CD8-positive, alpha-beta memory T cell (primary cell): ENCODE data around the gene MYLK2. TPM values are rescaled to one million over a fixed set of nuclear protein-coding genes. Genes with fewer than 3 reads are reported as not detected.

Experiments used
- CTCF ChIA-PET: fragments of 350-600 bp; sonication (Branson Sonifier 250); formaldehyde crosslinking; loops from one replicate; lab custom pipeline; 2021; ENCODE audit warnings: antibody characterized with exemption; lab: Charles Lee
- POLR2A ChIA-PET: fragments of 350-600 bp; sonication (Branson Sonifier 250); formaldehyde crosslinking; loops from one replicate; lab custom pipeline; 2021; ENCODE audit warnings: antibody characterized with exemption; lab: Charles Lee
- DNase-seq, 5 donors: peaks; one replicate each; pipeline versions ENCODE4 v3.0.0 to v3.0.0-alpha.2; 2020 to 2022; ENCODE audit warnings: mixed read lengths in 1 of 5
- H3K27ac ChIP-seq: one replicate; pipeline ENCODE4 v1.7.0; 2013; ENCODE audit warnings: low read depth, mild to moderate bottlenecking, low read length, moderate library complexity
- H3K27me3 ChIP-seq: 2 replicates; pipeline ENCODE4 v1.7.0; 2013; ENCODE audit warnings: low read length, mild to moderate bottlenecking; ENCODE audit not compliant: insufficient read depth, poor library complexity, severe bottlenecking
- H3K36me3 ChIP-seq: 2 replicates; pipeline ENCODE4 v1.7.0; 2013; ENCODE audit warnings: mild to moderate bottlenecking, low read length, moderate library complexity; ENCODE audit not compliant: insufficient read depth
- H3K4me1 ChIP-seq: 2 replicates; pipeline ENCODE4 v1.7.0; 2013; ENCODE audit warnings: mild to moderate bottlenecking, low read length, moderate library complexity; ENCODE audit not compliant: insufficient read depth
- H3K4me3 ChIP-seq: 2 replicates; pipeline ENCODE4 v1.7.0; 2013; ENCODE audit warnings: mild to moderate bottlenecking, low read length
- H3K9me3 ChIP-seq: 2 replicates; pipeline ENCODE4 v1.7.0; 2013; ENCODE audit warnings: mild to moderate bottlenecking, low read length
- H3K27ac Mint-ChIP-seq, 8 donors: one replicate each; pipeline ENCODE4 v1.8.0; 2020 to 2021; ENCODE audit warnings: mixed read lengths in 8 of 8, mild to moderate bottlenecking in 6 of 8, inconsistent platforms in 3 of 8, moderate library complexity in 3 of 8
- H3K27me3 Mint-ChIP-seq, 2 donors: one replicate each; pipeline ENCODE4 v1.8.0; 2020 to 2021; ENCODE audit warnings: mixed read lengths in 2 of 2, mild to moderate bottlenecking in 1 of 2, moderate library complexity in 1 of 2
- H3K36me3 Mint-ChIP-seq, 3 donors: one replicate each; pipeline ENCODE4 v1.8.0; 2020 to 2021; ENCODE audit warnings: mixed read lengths in 3 of 3, inconsistent platforms in 1 of 3, mild to moderate bottlenecking in 1 of 3
- H3K4me1 Mint-ChIP-seq, 3 donors: one replicate each; pipeline ENCODE4 v1.8.0; 2020 to 2021; ENCODE audit warnings: mixed read lengths in 3 of 3, inconsistent platforms in 1 of 3, mild to moderate bottlenecking in 1 of 3
- H3K4me3 Mint-ChIP-seq, 7 donors: one replicate each; pipeline ENCODE4 v1.8.0; 2020 to 2021; ENCODE audit warnings: mixed read lengths in 7 of 7, mild to moderate bottlenecking in 6 of 7, moderate library complexity in 4 of 7, inconsistent platforms in 2 of 7
- H3K9me3 Mint-ChIP-seq, 5 donors: one replicate each; pipeline ENCODE4 v1.8.0; 2020 to 2022; ENCODE audit warnings: mixed read lengths in 5 of 5, mild to moderate bottlenecking in 3 of 5, moderate library complexity in 2 of 5, inconsistent platforms in 1 of 5
- polyA plus RNA-seq: library from polyadenylated mRNA; unstranded; fragments of 300-500 nt; fragmentation: Illumina TruSeq; gene quantifications from one replicate; pipeline ENCODE4 v1.2.3, GENCODE V29; 2021
- total RNA-seq, 2 experiments: library from RNA; stranded (reverse); gene quantifications; one replicate each; pipeline ENCODE4 v1.2.3, GENCODE V29; 2021

Gene MYLK2
- total and polyA plus RNA-seq, 3 experiments from 2014 or later = 0.13 to 0.24 TPM; not detected in 1

GRCh38 chr20:31869942-31870725, 51.0 kb downstream of the MYLK2 start, which contains the start of the genes DUSP15 and TTLL9:
Gene DUSP15 (minus strand): TSS chr20:31870527. CDS start chr20:31870337, 190 bp downstream.
Gene TTLL9 (plus strand): TSS chr20:31870634. CDS start chr20:31871127, 493 bp downstream.
- Histone ChIP-seq H3K4me3 (peak within 1 kb of the TSS; percentile 32), H3K9me3 (no peaks in the 10 kb centered on the region), H3K27ac (no peak within 1 kb of the TSS), H3K36me3 (no peaks in the 10 kb centered on the region), H3K4me1 (peaks cover 11% of the 10 kb centered on the region), H3K27me3 (peaks cover 24% of the 10 kb centered on the region)
- Mint-ChIP-seq H3K4me3 (peak within 1 kb of the TSS; percentile 77 to 91 (median 88)), H3K9me3 (peaks cover 0 to 3% (median 0%) of the 10 kb centered on the region in 5 donors), H3K4me1 (peaks cover 9 to 15% (median 14%) of the 10 kb centered on the region in 3 donors), H3K36me3 (peaks cover 0 to 2% (median 0%) of the 10 kb centered on the region in 3 donors), H3K27me3 (peaks cover 36 to 43% of the 10 kb centered on the region in 2 donors), H3K27ac (peak within 1 kb of the TSS in 5 of 8 donors; percentile 16 to 82 (median 61))
- POLR2A ChIA-PET = no interaction called here
- peak in 1 of 5 donors; percentile 17 for DNase-seq
- CTCF ChIA-PET = interaction anchor here (1.4 kb wide), 1 partner anchor 82 kb away, joined by 3 read pairs; the partner anchor contains the start of gene PDRG1

- Histone ChIP-seq H3K9me3 (no peaks in the 10 kb centered on the region), H3K4me3 (no peak overlapping the region), H3K4me1 (peaks cover 11% of the 10 kb centered on the region), H3K36me3 (no peaks in the 10 kb centered on the region), H3K27ac (no peak overlapping the region), H3K27me3 (peaks cover 24% of the 10 kb centered on the region)
- H3K9me3 Mint-ChIP-seq = peaks cover 0 to 3% (median 0%) of the 10 kb centered on the region in 5 donors
- DNase-seq = no peak
- peak overlapping the region; percentile 60 to 88 (median 79) for H3K4me3 Mint-ChIP-seq
- H3K36me3 Mint-ChIP-seq = peaks cover 0 to 2% (median 0%) of the 10 kb centered on the region in 3 donors
- H3K27ac Mint-ChIP-seq = peak overlapping the region in 3 of 8 donors; percentile 16 to 80 (median 49)
- ChIA-PET POLR2A (no interaction called here), CTCF (interaction anchor here (1.3 to 1.4 kb wide), 3 partner anchors 18 to 81 kb away, joined by 3 to 5 read pairs (median 3); partner anchors contain the start of gene PDRG1)
- peaks cover 9 to 15% (median 14%) of the 10 kb centered on the region in 3 donors for H3K4me1 Mint-ChIP-seq
- H3K27me3 Mint-ChIP-seq = peaks cover 38 to 43% of the 10 kb centered on the region in 2 donors
Observed at GRCh38 chr20:31870726-31871617, 51.8 kb downstream of the MYLK2 start.

GRCh38 chr20:31871618-31871954, 52.4 kb downstream of the MYLK2 start:
- Histone ChIP-seq H3K27me3 (peaks cover 24% of the 10 kb centered on the region), H3K27ac (no peak overlapping the region), H3K4me3 (no peak overlapping the region), H3K9me3 (no peaks in the 10 kb centered on the region), H3K4me1 (peaks cover 11% of the 10 kb centered on the region), H3K36me3 (no peaks in the 10 kb centered on the region)
- Mint-ChIP-seq H3K4me1 (peaks cover 9 to 15% (median 14%) of the 10 kb centered on the region in 3 donors), H3K27me3 (peaks cover 38 to 43% of the 10 kb centered on the region in 2 donors), H3K9me3 (peaks cover 0 to 3% (median 0%) of the 10 kb centered on the region in 5 donors), H3K36me3 (peaks cover 0 to 2% (median 0%) of the 10 kb centered on the region in 3 donors), H3K27ac (no peak overlapping the region), H3K4me3 (no peak overlapping the region)
- ChIA-PET POLR2A (no interaction called here), CTCF (interaction anchor here (1.3 kb wide), 2 partner anchors 19 to 41 kb away, joined by 3 to 5 read pairs; no protein-coding TSS in a partner anchor)
- no peak for DNase-seq

GRCh38 chr20:31872406-31872805, 53.2 kb downstream of the MYLK2 start:
- Mint-ChIP-seq H3K36me3 (peaks cover 0 to 2% (median 0%) of the 10 kb centered on the region in 3 donors), H3K27me3 (peaks cover 38 to 41% of the 10 kb centered on the region in 2 donors), H3K4me1 (peaks cover 9 to 15% (median 14%) of the 10 kb centered on the region in 3 donors), H3K27ac (no peak overlapping the region), H3K9me3 (peaks cover 0 to 3% (median 0%) of the 10 kb centered on the region in 5 donors), H3K4me3 (no peak overlapping the region)
- Histone ChIP-seq H3K4me1 (peaks cover 11% of the 10 kb centered on the region), H3K36me3 (no peaks in the 10 kb centered on the region), H3K9me3 (no peaks in the 10 kb centered on the region), H3K4me3 (no peak overlapping the region), H3K27me3 (peaks cover 24% of the 10 kb centered on the region), H3K27ac (no peak overlapping the region)
- CTCF ChIA-PET = interaction anchor here (1.2 to 1.3 kb wide), 3 partner anchors 20 to 79 kb away, joined by 3 to 5 read pairs (median 5); partner anchors contain the start of gene PDRG1
- DNase-seq = no peak
- POLR2A ChIA-PET = no interaction called here

GRCh38 chr20:31875671-31876070, 56.5 kb downstream of the MYLK2 start:
- no peak for DNase-seq
- H3K36me3 Mint-ChIP-seq = peaks cover 0 to 4% (median 0%) of the 10 kb centered on the region in 3 donors
- H3K27me3 Mint-ChIP-seq = peaks cover 23 to 26% of the 10 kb centered on the region in 2 donors
- Histone ChIP-seq H3K36me3 (no peaks in the 10 kb centered on the region), H3K4me1 (peaks cover 9% of the 10 kb centered on the region), H3K9me3 (no peaks in the 10 kb centered on the region), H3K27ac (no peak overlapping the region), H3K27me3 (peaks cover 9% of the 10 kb centered on the region), H3K4me3 (no peak overlapping the region)
- peaks cover 12 to 18% (median 13%) of the 10 kb centered on the region in 3 donors for H3K4me1 Mint-ChIP-seq
- ChIA-PET POLR2A (no interaction called here), CTCF (no interaction called here)
- H3K9me3 Mint-ChIP-seq = no peaks in the 10 kb centered on the region
- no peak overlapping the region for H3K4me3 Mint-ChIP-seq
- no peak overlapping the region for H3K27ac Mint-ChIP-seq

- no peak overlapping the region for H3K27ac Mint-ChIP-seq
- no peak for DNase-seq
- Histone ChIP-seq H3K4me1 (peaks cover 4% of the 10 kb centered on the region), H3K27ac (no peak overlapping the region), H3K9me3 (no peaks in the 10 kb centered on the region), H3K36me3 (no peaks in the 10 kb centered on the region), H3K4me3 (no peak overlapping the region), H3K27me3 (no peaks in the 10 kb centered on the region)
- no peaks in the 10 kb centered on the region for H3K9me3 Mint-ChIP-seq
- CTCF ChIA-PET = no interaction called here
- H3K27me3 Mint-ChIP-seq = peaks cover 8 to 17% of the 10 kb centered on the region in 2 donors
- peaks cover 10 to 14% (median 14%) of the 10 kb centered on the region in 3 donors for H3K4me1 Mint-ChIP-seq
- H3K36me3 Mint-ChIP-seq = peaks cover 0 to 4% (median 0%) of the 10 kb centered on the region in 3 donors
- POLR2A ChIA-PET = no interaction called here
- peak overlapping the region in 1 of 7 donors; percentile 58 for H3K4me3 Mint-ChIP-seq
Observed at GRCh38 chr20:31877684-31878083, 58.5 kb downstream of the MYLK2 start.
